HepG2 (cell line): ENCODE data around the gene SPINK4. TPM values are rescaled to one million over a fixed set of nuclear protein-coding genes. Genes with fewer than 3 reads are reported as not detected.
A peak's percentile ranks its signal among the peaks of the same experiment; 100 is the strongest.

Experiments used
- ARID4A ChIP-seq: sonication (generic); formaldehyde crosslinking; IDR thresholded peaks from 2 replicates; pipeline ENCODE4 v1.5.0; 2020; ENCODE audit warnings: mild to moderate bottlenecking, missing genetic modification reagents, borderline replicate concordance
- CCAR2 ChIP-seq: fragments of 200-400 bp; formaldehyde crosslinking; optimal IDR thresholded peaks from 2 replicates; pipeline ENCODE3; 2018; ENCODE audit warnings: low read depth, mild to moderate bottlenecking, low read length, moderate library complexity
- CREB1 ChIP-seq, 2 experiments: fragments of 450-650 bp in 1 of 2; IDR thresholded peaks; 2 replicates each; pipeline ENCODE4 v1.6.1; 2016 to 2017; ENCODE audit warnings: control low read depth in 1 of 2, mild to moderate bottlenecking in 1 of 2, missing compliant biosample characterization in 1 of 2, missing genetic modification characterization in 1 of 2
- NCOA2 ChIP-seq: sonication (generic); formaldehyde crosslinking; IDR thresholded peaks from 2 replicates; pipeline ENCODE4 v1.8.0; 2022; ENCODE audit warnings: inconsistent platforms
- NFAT5 ChIP-seq: sonication (generic); formaldehyde crosslinking; IDR thresholded peaks from 2 replicates; pipeline ENCODE4 v1.4.0; 2020; ENCODE audit warnings: missing genetic modification reagents
- TCF7L2 ChIP-seq: IDR thresholded peaks from 2 replicates; pipeline ENCODE4 v1.6.1; 2011; ENCODE audit warnings: mild to moderate bottlenecking, low read depth, low read length, moderate library complexity
- UBTF ChIP-seq: sonication (generic); formaldehyde crosslinking; IDR thresholded peaks from 2 replicates; pipeline ENCODE4 v1.4.0; 2020; ENCODE audit warnings: mild to moderate bottlenecking, missing genetic modification reagents
- ZBED4 ChIP-seq: sonication (generic); formaldehyde crosslinking; IDR thresholded peaks from 2 replicates; pipeline ENCODE4 v1.4.0; 2020; ENCODE audit warnings: missing genetic modification reagents, borderline replicate concordance
- ZNF547 ChIP-seq: sonication (generic); formaldehyde crosslinking; IDR thresholded peaks from 2 replicates; pipeline ENCODE4 v1.5.1; 2020; ENCODE audit warnings: mild to moderate bottlenecking, missing genetic modification reagents
- polyA plus RNA-seq, 8 experiments: library from polyadenylated mRNA; depleted of rRNA in 3 of 8; stranded (reverse) in 7 of 8; unstranded in 1 of 8; fragments of >200 nt; fragmentation: Illumina TruSeq in 4 of 8; extraction: Trizol in 4 of 8; gene quantifications; 2 replicates each; pipeline versions ENCODE4 v1.2.1 to v1.2.3, GENCODE V29; 2011 to 2016; ENCODE audit warnings: low read depth in 4 of 8, missing spikeins in 1 of 8, mixed read lengths in 1 of 8; ENCODE audit not compliant: insufficient read depth in 1 of 8
- total RNA-seq, 5 experiments: library from RNA; depleted of rRNA; stranded (reverse); fragments of >200 nt; fragmentation: Illumina TruSeq; extraction: Trizol; gene quantifications; 2 replicates each; pipeline ENCODE4 v1.2.3, GENCODE V29; 2016; ENCODE audit warnings: low read depth in 1 of 5

SPINK4 gene
- total and polyA plus RNA-seq, 2 of the 13 experiments (the other 11 are each of a cell fraction or from before 2014, with no cell fraction given), result 0.53 to 3.4 TPM

- TF ChIP-seq ARID4A, result peak; percentile 96
- TF ChIP-seq UBTF (CRISPR knock-in tag), result no peak
- TF ChIP-seq CREB1 (IDR thresholded peaks at IDR 0.05), result peak; percentile 100
- TF ChIP-seq CREB1 (CRISPR knock-in tag; IDR thresholded peaks at IDR 0.05), result peak; percentile 99
- TF ChIP-seq NCOA2, result peak; percentile 57
- TF ChIP-seq CCAR2, result no peak
- TF ChIP-seq ZNF547 (CRISPR knock-in tag), result peak; percentile 89
- no peak for TF ChIP-seq TCF7L2
- peak; percentile 26; the same call in 1 of the 2 replicates for TF ChIP-seq ZBED4
- TF ChIP-seq NFAT5 (CRISPR knock-in tag), result no peak
Observed at GRCh38 chr9:33290247-33291030, 50.5 kb downstream of the SPINK4 start, which contains the start of gene NFX1 (continued).
